HepG2 (cell line): ENCODE measurements around the gene EPHB4. TPM values are rescaled to one million over a fixed set of nuclear protein-coding genes. Genes with fewer than 3 reads are reported as not detected.

Experiments
- ATAC-seq: fragments of 200-7000 bp; cut with Tn5 transposase; 3 replicates; pipeline ENCODE4 v1.9.1; 2020; ENCODE audit warnings: mild to moderate bottlenecking, moderate library complexity
- BruUV-seq: library from RNA; stranded (reverse); fragments of 400-500 nt; replicated peaks from 2 replicates; lab custom pipeline; 2021; lab: Mats Ljungman, UMichigan
- CTCF ChIA-PET: fragments of 300-600 bp; formaldehyde crosslinking; extraction: SDS; loops from one replicate; lab custom pipeline; 2021; ENCODE audit warnings: low total read pairs, inconsistent platforms, low intra/inter-chr PET ratio; lab: Yijun Ruan, JAX
- POLR2A ChIA-PET: fragments of 350-600 bp; sonication (Branson Sonifier 250); formaldehyde crosslinking; loops from one replicate; lab custom pipeline; 2020; ENCODE audit warnings: antibody characterized with exemption, inconsistent platforms; lab: Yijun Ruan, JAX
- DNase-seq: peaks from one replicate; pipeline ENCODE4 v3.0.0-alpha.2; 2015; ENCODE audit warnings: low spot score
- FAIRE-seq: peaks from 3 replicates; lab custom pipeline; 2011; peaks lifted over from hg19 to GRCh38; lab: Jason Lieb, UNC
- H2AFZ ChIP-seq: one replicate; pipeline ENCODE4 v1.6.1; 2011; ENCODE audit warnings: low read length, inconsistent platforms
- H3K27ac ChIP-seq: fragments of 300-600 bp; 3 replicates; pipeline ENCODE4 v1.8.0; 2011; ENCODE audit warnings: mixed run types, mild to moderate bottlenecking, mixed read lengths, low read length, inconsistent platforms; ENCODE audit not compliant: insufficient read depth; ENCODE audit errors: extremely low read length
- H3K27me3 ChIP-seq, 2 experiments: fragments of 200-600 bp in 1 of 2; 2 replicates in 1 of 2; 3 replicates in 1 of 2; pipeline versions ENCODE4 v1.6.0 to v1.8.0; 2011; ENCODE audit warnings: low read length in 2 of 2, mild to moderate bottlenecking in 2 of 2, moderate library complexity in 2 of 2, inconsistent platforms in 1 of 2; ENCODE audit not compliant: insufficient read depth in 2 of 2, control insufficient read depth in 1 of 2
- H3K36me3 ChIP-seq, 2 experiments: fragments of 200-600 bp in 1 of 2; replicated peaks in 1 of 2; 2 replicates in 1 of 2; 3 replicates in 1 of 2; pipeline versions ENCODE4 v1.5.1 to v1.8.0; 2011; ENCODE audit warnings: low read length in 2 of 2, inconsistent platforms in 1 of 2; ENCODE audit not compliant: insufficient read depth in 2 of 2, control insufficient read depth in 1 of 2
- H3K4me1 ChIP-seq: 2 replicates; pipeline ENCODE4 v1.5.1; 2012; ENCODE audit warnings: low read length, inconsistent platforms; ENCODE audit not compliant: insufficient read depth
- H3K4me2 ChIP-seq: 2 replicates; pipeline ENCODE4 v1.6.0; 2011; ENCODE audit warnings: low read depth, low read length, inconsistent platforms
- H3K4me3 ChIP-seq, 3 experiments: fragments of 200-600 bp in 1 of 3; sonication (generic), shearing (Covaris generic) in 1 of 3; replicated peaks in 1 of 3; 2 replicates each; pipeline ENCODE4 v1.5.1; 2011 to 2016; ENCODE audit warnings: low read length in 3 of 3, inconsistent platforms in 2 of 3, low read depth in 2 of 3, mild to moderate bottlenecking in 2 of 3, control low read depth in 1 of 3, mixed read lengths in 1 of 3; ENCODE audit not compliant: insufficient read depth in 1 of 3
- H3K79me2 ChIP-seq: one replicate; pipeline ENCODE4 v1.6.1; 2011; ENCODE audit warnings: low read length, inconsistent platforms; ENCODE audit not compliant: insufficient read depth
- H3K9ac ChIP-seq: 2 replicates; pipeline ENCODE4 v1.6.0; 2011; ENCODE audit warnings: mild to moderate bottlenecking, low read depth, low read length, inconsistent platforms; ENCODE audit not compliant: insufficient read depth
- H3K9me3 ChIP-seq: 2 replicates; pipeline ENCODE4 v1.5.1; 2012; ENCODE audit warnings: mild to moderate bottlenecking, low read length
- H4K20me1 ChIP-seq: 2 replicates; pipeline ENCODE4 v1.6.0; 2011; ENCODE audit warnings: inconsistent platforms, mild to moderate bottlenecking, low read length, moderate library complexity; ENCODE audit not compliant: insufficient read depth
- ATM ChIP-seq: fragments of 450-650 bp; IDR thresholded peaks from 2 replicates; pipeline ENCODE4 v1.7.1; 2017; ENCODE audit warnings: mild to moderate bottlenecking, borderline replicate concordance
- CBX5 ChIP-seq: sonication (generic); formaldehyde crosslinking; IDR thresholded peaks from 2 replicates; pipeline ENCODE4 v1.4.0; 2020; ENCODE audit warnings: missing genetic modification reagents, borderline replicate concordance
- CCDC6 ChIP-seq: sonication (generic); formaldehyde crosslinking; IDR thresholded peaks from 2 replicates; pipeline ENCODE4 v1.8.1; 2022; ENCODE audit warnings: mild to moderate bottlenecking, missing genetic modification reagents, moderate library complexity
- HOXA7 ChIP-seq: sonication (generic); formaldehyde crosslinking; IDR thresholded peaks from 2 replicates; pipeline ENCODE4 v1.8.1; 2022; ENCODE audit warnings: mild to moderate bottlenecking, missing genetic modification reagents, moderate library complexity
- NCOA5 ChIP-seq: sonication (generic); formaldehyde crosslinking; IDR thresholded peaks from 2 replicates; pipeline ENCODE4 v1.4.0; 2020; ENCODE audit warnings: missing genetic modification reagents
- RFXANK ChIP-seq: IDR thresholded peaks from 2 replicates; pipeline ENCODE4 v1.6.1; 2016
- SYNCRIP ChIP-seq: fragments of 200-400 bp; formaldehyde crosslinking; IDR thresholded peaks from 2 replicates; pipeline ENCODE4 v1.6.1; 2018; ENCODE audit warnings: mild to moderate bottlenecking, low read depth, low read length; ENCODE audit not compliant: insufficient read depth
- TRIM24 ChIP-seq: sonication (generic); formaldehyde crosslinking; IDR thresholded peaks from 2 replicates; pipeline ENCODE4 v1.8.0; 2022; ENCODE audit warnings: mild to moderate bottlenecking, missing genetic modification reagents
- ZNF335 ChIP-seq: sonication (generic); formaldehyde crosslinking; IDR thresholded peaks from 2 replicates; pipeline ENCODE4 v1.4.0; 2020; ENCODE audit warnings: missing genetic modification reagents
- ZNF564 ChIP-seq: sonication (generic); formaldehyde crosslinking; IDR thresholded peaks from 2 replicates; pipeline ENCODE4 v1.8.1; 2023; ENCODE audit warnings: mild to moderate bottlenecking, missing genetic modification reagents
- WGBS: methylation state at CpG from one replicate; pipeline ENCODE4 v1.1.6; 2017; ENCODE audit warnings: low lambda C conversion rate; 5-methylcytosine and 5-hydroxymethylcytosine counted together
- in situ Hi-C: cut with HindIII; loops from 2 replicates; pipeline ENCODE4 v1.10.0; 2017; ENCODE audit warnings: low pct_unique_long_range_greater_than_20kb; ENCODE audit not compliant: extremely low pct_ligation_motif_present
- intact Hi-C: fragments of 100-400 bp; cut with micrococcal nuclease; formaldehyde crosslinking; loops from one replicate; pipeline ENCODE4 v1.10.0; 2022; ENCODE audit not compliant: unreplicated experiment
- polyA plus RNA-seq, 8 experiments: library from polyadenylated mRNA; depleted of rRNA in 3 of 8; stranded (reverse) in 7 of 8; unstranded in 1 of 8; fragments of >200 nt; fragmentation: Illumina TruSeq in 4 of 8; extraction: Trizol in 4 of 8; gene quantifications; 2 replicates each; pipeline versions ENCODE4 v1.2.1 to v1.2.3, GENCODE V29; 2011 to 2016; ENCODE audit warnings: low read depth in 4 of 8, missing spikeins in 1 of 8, mixed read lengths in 1 of 8; ENCODE audit not compliant: insufficient read depth in 1 of 8
- total RNA-seq, 5 experiments: library from RNA; depleted of rRNA; stranded (reverse); fragments of >200 nt; fragmentation: Illumina TruSeq; extraction: Trizol; gene quantifications; 2 replicates each; pipeline ENCODE4 v1.2.3, GENCODE V29; 2016; ENCODE audit warnings: low read depth in 1 of 5
- TF ChIP-seq, protein P1 (sequence below): IDR thresholded peaks from 2 replicates; pipeline ENCODE4 v1.6.1; 2016; ENCODE audit warnings: low read depth, control low read depth
- TF ChIP-seq, protein P2 (sequence below): sonication (generic); formaldehyde crosslinking; IDR thresholded peaks from 2 replicates; pipeline ENCODE4 v1.8.1; 2023; ENCODE audit warnings: mild to moderate bottlenecking, moderate library complexity, missing genetic modification reagents

Gene EPHB4
- total and polyA plus RNA-seq, 2 of the 13 experiments (the other 11 are each of a cell fraction or from before 2014, with no cell fraction given) = 61.4 to 69.6 TPM

DNA sequence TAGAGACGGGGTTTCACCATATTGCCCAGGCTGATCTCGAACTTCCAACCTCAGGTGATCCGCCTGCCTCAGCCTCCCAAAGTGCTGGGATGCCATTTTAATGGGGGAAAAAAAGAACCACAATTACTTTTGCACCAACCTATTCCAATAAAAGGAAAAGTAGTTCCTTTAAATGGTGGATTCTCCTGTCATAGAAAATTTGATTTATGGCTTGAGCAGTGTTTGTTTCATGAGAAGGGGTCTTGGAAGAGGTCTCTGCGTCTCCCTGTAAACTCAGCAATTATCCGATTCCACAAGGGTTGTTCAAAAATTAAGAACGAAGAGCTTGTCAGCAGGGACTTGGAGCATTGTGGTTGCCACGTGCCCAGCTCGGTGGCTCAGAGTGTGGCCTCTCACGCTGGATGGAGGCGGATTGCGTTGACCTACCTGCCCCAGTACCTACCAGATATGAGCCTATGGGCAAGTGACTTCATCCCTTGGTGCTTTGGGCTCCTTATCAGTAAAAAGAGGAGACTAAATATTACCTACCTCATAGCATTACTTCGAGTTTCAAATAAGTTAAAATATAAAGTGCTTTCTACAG lies 37.0 kb upstream of the EPHB4 start:
- no peak for ATAC-seq
- no peaks in the 10 kb centered on the region for H3K9me3 ChIP-seq
- H3K27ac ChIP-seq = no peak overlapping the region
- 92% methylated on average over 12 of the region's 12 CpGs for WGBS
- no peak overlapping the region for H3K4me3 ChIP-seq
- ChIA-PET POLR2A (no interaction called here), CTCF (no interaction called here)
- FAIRE-seq = no peak
- no peaks in the 10 kb centered on the region for H4K20me1 ChIP-seq
- no peak for DNase-seq
- BruUV-seq = no TSS peak
- in situ Hi-C loops = no loop called here
- no peak overlapping the region for H3K4me2 ChIP-seq
- H3K79me2 ChIP-seq = no peaks in the 10 kb centered on the region
- no peak overlapping the region for H2AFZ ChIP-seq
- H3K9ac ChIP-seq = no peak overlapping the region
- no peaks in the 10 kb centered on the region; a peak in 1 of 5 replicates for H3K27me3 ChIP-seq
- no peak for TF ChIP-seq HOXA7 (CRISPR knock-in tag)
- TF ChIP-seq, all 625 proteins: peak for 0
- H3K36me3 ChIP-seq = peaks cover 6 to 10% of the 10 kb centered on the region in 2 experiments; a peak in 4 of 5 replicates
- peaks cover 19% of the 10 kb centered on the region for H3K4me1 ChIP-seq
- intact Hi-C loops = no loop called here

DNA sequence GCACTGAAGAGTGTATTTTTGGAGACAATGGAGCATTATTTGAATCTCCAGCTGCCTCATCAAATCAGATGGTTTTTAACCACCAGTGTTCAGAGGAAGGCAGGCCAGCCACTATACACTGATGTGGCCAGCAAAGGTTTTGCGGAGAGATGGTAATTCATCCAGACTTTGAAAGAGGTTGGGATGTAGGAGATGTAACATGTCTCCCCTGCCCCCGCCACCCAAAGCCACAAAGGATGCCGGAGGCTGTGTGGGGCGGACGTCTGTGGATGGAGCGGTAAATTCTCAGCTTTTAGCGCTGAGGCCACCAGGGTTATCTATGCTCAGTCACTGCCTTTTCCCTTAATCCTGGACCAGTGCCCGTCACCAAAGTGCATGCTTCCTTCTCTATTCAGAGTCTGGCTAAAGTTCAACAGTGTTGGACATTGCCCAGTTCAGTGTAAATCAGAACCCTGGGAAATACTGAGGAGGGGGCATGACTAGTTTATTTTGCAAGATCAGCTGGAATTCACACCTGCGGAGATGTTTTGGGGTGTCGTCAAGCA lies 36.2 kb upstream of the EPHB4 start:
- H2AFZ ChIP-seq = no peak overlapping the region
- no TSS peak for BruUV-seq
- H3K27me3 ChIP-seq = no peaks in the 10 kb centered on the region
- FAIRE-seq = peak; percentile 77
- in situ Hi-C loops (no loop called here), intact Hi-C loops (no loop called here)
- peaks cover 6 to 10% of the 10 kb centered on the region in 2 experiments; a peak in 4 of 5 replicates for H3K36me3 ChIP-seq
- peak overlapping the region; percentile 11 for H3K27ac ChIP-seq
- peak; percentile 50 for DNase-seq
- ChIA-PET CTCF (no interaction called here), POLR2A (interaction anchor here (1.4 kb wide), 1 partner anchor 12 kb away, joined by 7 read pairs; the partner anchor contains the start of gene SRRT)
- no peaks in the 10 kb centered on the region for H3K9me3 ChIP-seq
- peaks cover 19% of the 10 kb centered on the region for H3K4me1 ChIP-seq
- no peak overlapping the region for H3K4me3 ChIP-seq
- H3K9ac ChIP-seq = no peak overlapping the region
- ATAC-seq = peak; percentile 71
- H3K79me2 ChIP-seq = no peaks in the 10 kb centered on the region
- WGBS = 29% methylated on average over 10 of the region's 10 CpGs
- H3K4me2 ChIP-seq = no peak overlapping the region
- H4K20me1 ChIP-seq = no peaks in the 10 kb centered on the region
- TF ChIP-seq CCDC6 = no peak
- TF ChIP-seq ZNF564 (CRISPR knock-in tag) = no peak
- TF ChIP-seq TRIM24 (CRISPR knock-in tag) = no peak
- no peak for TF ChIP-seq CBX5 (CRISPR knock-in tag)
- no peak for TF ChIP-seq ZNF335 (CRISPR knock-in tag)
- TF ChIP-seq, protein P1, sequence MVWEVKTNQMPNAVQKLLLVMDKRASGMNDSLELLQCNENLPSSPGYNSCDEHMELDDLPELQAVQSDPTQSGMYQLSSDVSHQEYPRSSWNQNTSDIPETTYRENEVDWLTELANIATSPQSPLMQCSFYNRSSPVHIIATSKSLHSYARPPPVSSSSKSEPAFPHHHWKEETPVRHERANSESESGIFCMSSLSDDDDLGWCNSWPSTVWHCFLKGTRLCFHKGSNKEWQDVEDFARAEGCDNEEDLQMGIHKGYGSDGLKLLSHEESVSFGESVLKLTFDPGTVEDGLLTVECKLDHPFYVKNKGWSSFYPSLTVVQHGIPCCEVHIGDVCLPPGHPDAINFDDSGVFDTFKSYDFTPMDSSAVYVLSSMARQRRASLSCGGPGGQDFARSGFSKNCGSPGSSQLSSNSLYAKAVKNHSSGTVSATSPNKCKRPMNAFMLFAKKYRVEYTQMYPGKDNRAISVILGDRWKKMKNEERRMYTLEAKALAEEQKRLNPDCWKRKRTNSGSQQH (CRISPR knock-in tag) = no peak
- no peak for TF ChIP-seq RFXANK
- no peak for TF ChIP-seq SYNCRIP
- TF ChIP-seq, protein P2, sequence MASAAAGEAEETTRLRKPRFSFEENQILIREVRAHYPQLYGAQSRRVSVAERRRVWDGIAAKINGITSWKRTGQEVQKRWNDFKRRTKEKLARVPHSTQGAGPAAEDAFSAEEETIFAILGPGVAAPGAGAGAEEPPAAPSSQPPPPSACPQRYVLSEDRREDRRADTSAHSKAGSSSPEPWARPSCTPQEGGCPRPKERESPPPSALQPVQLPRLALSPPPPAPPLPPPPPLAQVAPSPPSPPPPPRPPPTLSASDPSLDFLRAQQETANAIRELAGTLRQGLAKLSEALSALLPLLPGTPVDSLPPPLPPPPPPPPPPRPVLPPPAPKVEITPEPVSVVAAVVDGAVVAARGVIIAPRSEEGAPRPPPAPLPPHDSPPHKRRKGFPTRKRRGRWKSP = no peak
- TF ChIP-seq NCOA5 (CRISPR knock-in tag) = no peak
- no peak for TF ChIP-seq ATM
